Adrenal gland (tissue), 5 donors: ENCODE results near the gene FGF16.

Experiments used
- CTCF ChIP-seq, 6 experiments: fragments of 450-650 bp in 4 of 6; fragments of 200-600 bp in 2 of 6; sonication (generic) in 1 of 6; IDR thresholded peaks; 1 replicate in 5 of 6; 2 replicates in 1 of 6; pipeline versions ENCODE4 v1.5.1 to v1.8.0; 2016 to 2021; ENCODE audit warnings: antibody characterized with exemption in 6 of 6, mild to moderate bottlenecking in 2 of 6, moderate library complexity in 1 of 6
- POLR2A ChIP-seq, 2 donors: fragments of 450-650 bp; IDR thresholded peaks; one replicate each; pipeline ENCODE4 v1.6.1; 2017; ENCODE audit warnings: antibody characterized with exemption in 2 of 2, mild to moderate bottlenecking in 2 of 2, moderate library complexity in 1 of 2
- donor health status: DM: no; HTN: no; CAD: no.

- TF ChIP-seq CTCF (IDR thresholded peaks at IDR 0.05) (no peak), POLR2A (IDR thresholded peaks at IDR 0.05) (no peak)
Observed at GRCh38 chrX:77426811-77427210, 20.4 kb upstream of the FGF16 start.
